Astrocyte of the spinal cord (primary cell): ENCODE measurements around the gene LHFPL2.

Source experiments
- DNase-seq: peaks from one replicate; pipeline ENCODE4 v3.0.0; 2011; ENCODE audit warnings: low read depth, low spot score
- H3K4me3 ChIP-seq: 2 replicates; pipeline ENCODE4 v1.5.1; 2011; ENCODE audit warnings: low read depth, mild to moderate bottlenecking, low read length, moderate library complexity
- CTCF ChIP-seq: IDR thresholded peaks from 2 replicates; pipeline ENCODE4 v1.5.1; 2012; ENCODE audit warnings: low read depth, mild to moderate bottlenecking, low read length, inconsistent platforms
- in situ Hi-C: cut with HindIII; loops from 2 replicates; pipeline ENCODE4 v1.10.0; 2017; ENCODE audit warnings: low sequenced_read_pairs

Gene LHFPL2

GRCh38 chr5:78614816-78615215, 33.8 kb downstream of the LHFPL2 start:
- DNase-seq = no peak
- no peak for TF ChIP-seq CTCF
- in situ Hi-C loops = no loop called here
- H3K4me3 ChIP-seq = no peak overlapping the region

DNA sequence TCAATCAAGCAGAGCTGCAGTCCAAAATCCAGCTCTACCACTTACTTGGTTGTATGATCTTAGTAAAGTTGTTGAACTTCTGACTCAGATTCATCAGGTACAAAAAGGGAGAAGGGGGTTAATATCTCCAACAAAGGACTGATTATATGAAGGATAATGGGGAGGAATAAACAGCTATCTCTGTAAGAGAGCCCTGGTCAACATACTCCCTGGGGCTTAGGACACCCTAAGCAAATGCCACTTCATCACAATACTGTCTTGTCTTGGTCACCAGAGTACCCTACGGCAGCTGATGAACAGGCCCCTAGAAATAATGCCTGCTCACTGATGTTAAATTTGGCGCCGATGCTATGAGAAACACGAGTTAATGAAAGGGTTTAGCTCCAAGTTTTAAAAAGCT, 34.8 kb downstream of the LHFPL2 start:
- no peak for TF ChIP-seq CTCF
- DNase-seq = no peak
- in situ Hi-C loops = no loop called here
- H3K4me3 ChIP-seq = no peak overlapping the region

DNA sequence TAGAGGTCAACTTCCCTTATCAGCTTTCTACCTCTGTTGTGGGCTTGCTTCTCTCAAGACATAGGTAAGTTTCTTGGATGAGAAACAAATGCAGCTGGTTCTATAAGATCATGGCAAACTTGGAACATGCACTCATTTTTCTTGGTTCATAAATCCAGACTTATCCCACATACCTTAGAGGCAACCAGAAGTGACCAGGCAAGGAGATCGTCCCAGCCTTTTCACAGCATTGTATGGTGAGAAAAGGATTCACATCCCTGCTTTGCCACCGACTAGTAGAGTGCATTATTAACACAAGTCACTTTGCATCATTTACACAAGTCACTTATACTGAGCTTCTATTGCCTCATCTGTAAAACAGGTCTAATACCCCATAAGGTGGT, 35.4 kb downstream of the LHFPL2 start:
- no peak for TF ChIP-seq CTCF
- DNase-seq = no peak
- in situ Hi-C loops = no loop called here
- H3K4me3 ChIP-seq = no peak overlapping the region

- H3K4me3 ChIP-seq = no peak overlapping the region
- TF ChIP-seq CTCF = no peak
- no peak for DNase-seq
- in situ Hi-C loops = no loop called here
These were observed 36.1 kb downstream of the LHFPL2 start for GRCh38 chr5:78612227-78613150.

- no peak for TF ChIP-seq CTCF
- H3K4me3 ChIP-seq = no peak overlapping the region
- in situ Hi-C loops = no loop called here
- DNase-seq = no peak
These were observed 37.4 kb downstream of the LHFPL2 start for GRCh38 chr5:78611126-78611605.

DNA sequence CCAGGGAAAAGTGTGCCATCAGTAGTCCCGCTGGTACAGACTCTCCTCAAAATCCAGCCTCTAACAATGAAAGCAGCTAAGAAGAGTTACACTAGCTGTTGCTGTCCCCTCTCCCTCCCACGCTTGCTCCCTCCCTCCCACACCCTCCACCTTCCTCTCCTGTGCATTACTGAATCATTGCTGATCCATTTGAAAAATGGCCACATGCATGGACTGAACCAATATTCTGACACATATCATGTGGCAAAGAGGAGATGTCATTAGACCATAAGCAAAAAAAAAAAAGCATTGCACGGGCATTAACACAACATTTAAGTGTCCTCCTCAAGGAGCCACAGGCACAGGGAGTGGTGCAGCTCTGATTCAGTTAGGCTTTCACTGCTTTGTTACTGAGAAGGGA, 37.9 kb downstream of the LHFPL2 start:
- no peak for TF ChIP-seq CTCF
- no peak overlapping the region for H3K4me3 ChIP-seq
- in situ Hi-C loops = no loop called here
- peak; percentile 64 for DNase-seq
